Measurements from ENCODE around the gene RNF4.
A peak's percentile ranks its signal among the peaks of the same experiment; 100 is the strongest.
"Not testable (repeated sequence)": the region's sequence is repeated elsewhere in the genome, so short reads cannot be mapped to it uniquely, and the experiment has no call there.

RNF4 gene

GRCh38 chr4:2492970-2493369, 24.1 kb downstream of the RNF4 start:
- DNase-seq, result no peak

DNA sequence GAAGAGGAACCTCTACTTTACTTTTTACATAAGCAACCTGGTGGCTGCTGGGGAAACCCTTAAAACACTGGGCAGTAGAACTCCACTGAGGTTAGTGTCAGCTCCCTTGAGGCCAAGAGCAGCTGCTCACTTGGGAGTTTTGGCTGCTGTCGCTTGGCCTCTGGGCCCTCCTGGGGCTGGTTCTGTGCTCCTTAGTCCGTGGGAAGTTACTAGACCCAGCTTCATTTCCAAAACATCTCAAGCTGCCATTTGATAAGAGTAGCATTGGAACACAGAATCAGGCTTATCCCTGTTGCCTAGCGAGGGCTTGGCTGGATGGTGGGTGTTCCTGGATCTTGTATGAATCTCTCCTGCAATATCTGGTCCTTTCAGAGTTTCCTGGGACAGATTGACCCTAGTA, 26.1 kb downstream of the RNF4 start:
- no peak for DNase-seq

DNA sequence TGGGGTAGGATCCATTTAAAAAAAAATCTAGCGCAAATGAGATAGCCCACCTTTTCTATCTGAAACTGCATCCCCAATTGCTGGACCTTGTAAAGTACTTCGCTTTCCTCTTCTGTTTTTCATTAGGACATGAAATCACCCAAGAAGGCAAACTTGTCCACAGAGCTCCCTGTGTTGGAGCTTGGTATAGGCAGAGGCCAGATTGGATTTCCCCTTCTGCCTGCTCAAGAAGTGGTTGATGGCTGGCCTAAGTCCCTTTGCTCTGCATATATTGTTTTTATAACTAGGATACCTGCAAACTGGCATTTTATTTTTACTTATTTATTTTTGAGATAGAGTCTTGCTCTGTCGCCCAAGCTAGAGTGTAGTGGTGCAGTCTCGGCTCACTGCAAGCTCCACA, 28.4 kb downstream of the RNF4 start:
- no peak for DNase-seq

GRCh38 chr4:2497931-2498330, 29.0 kb downstream of the RNF4 start:
- DNase-seq, result no peak

DNA sequence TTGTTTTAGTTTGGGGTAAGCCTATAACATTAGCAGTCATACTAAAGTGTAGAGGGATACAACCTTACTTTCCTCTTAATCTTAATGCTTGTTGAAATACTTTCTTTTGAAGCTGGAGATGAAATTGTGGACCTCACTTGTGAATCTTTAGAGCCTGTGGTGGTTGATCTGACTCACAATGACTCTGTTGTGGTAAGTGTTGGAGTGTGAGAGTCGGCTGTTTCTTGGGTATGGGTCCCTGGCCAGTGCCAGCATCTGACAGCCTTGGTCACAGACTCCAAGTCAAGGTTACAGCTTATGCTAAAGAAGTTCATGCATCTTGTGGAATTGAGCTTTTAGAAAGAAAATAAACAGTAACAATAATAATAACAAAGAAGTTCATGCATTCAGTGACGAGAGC, 31.6 kb downstream of the RNF4 start:
- DNase-seq, result no peak

GRCh38 chr4:2501034-2501594, 32.2 kb downstream of the RNF4 start:
- DNase-seq, result no peak

GRCh38 chr4:2503809-2504208, 34.9 kb downstream of the RNF4 start:
- DNase-seq, result no peak

GRCh38 chr4:2507259-2507658, 38.4 kb downstream of the RNF4 start:
- DNase-seq, result no peak

GRCh38 chr4:2507855-2508254, 38.9 kb downstream of the RNF4 start:
- DNase-seq, result no peak

DNA sequence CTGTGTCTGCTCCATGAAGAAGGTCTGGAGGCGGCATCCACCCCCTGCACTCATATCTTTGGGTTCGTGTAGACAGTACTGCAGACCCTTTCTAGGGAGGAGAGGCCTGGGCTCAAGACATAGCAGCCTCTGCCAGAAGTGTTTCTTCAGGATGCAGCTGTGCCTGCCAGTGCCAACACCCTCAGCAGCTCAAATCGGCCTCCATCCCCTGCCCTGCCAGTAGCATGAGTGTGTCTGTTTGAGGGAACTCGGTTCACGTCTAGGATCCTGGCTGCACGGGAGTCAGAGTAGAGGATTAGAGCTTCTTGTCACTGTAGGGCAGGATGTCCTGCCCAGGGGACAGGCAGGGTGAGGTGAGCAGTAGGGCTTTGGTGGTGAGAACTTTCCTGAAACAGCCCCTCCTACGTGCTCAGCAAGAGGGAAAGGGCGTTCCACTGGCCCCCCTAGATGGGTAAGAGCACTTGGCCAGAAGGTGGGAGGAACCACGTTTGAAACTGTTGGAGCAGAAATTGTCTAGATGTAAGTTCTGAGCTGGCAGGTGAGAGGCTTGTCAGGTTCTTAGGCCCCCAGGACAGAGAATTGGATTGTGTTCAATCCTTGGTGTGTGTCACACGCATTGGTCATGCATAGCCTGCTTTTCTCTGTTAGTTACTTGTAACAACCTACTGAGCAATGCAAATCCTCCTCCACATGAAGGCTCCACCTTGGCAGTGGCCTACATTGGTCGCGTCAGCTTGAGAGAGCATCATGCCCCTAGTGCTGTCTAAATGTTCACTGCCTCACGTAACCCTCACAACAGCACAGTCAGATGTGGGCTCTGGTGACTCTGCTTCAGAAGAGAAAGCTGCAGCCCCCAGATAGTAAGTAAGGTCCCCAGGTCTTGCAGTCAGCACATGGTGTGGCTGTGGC, 41.7 kb downstream of the RNF4 start:
- no peak for DNase-seq

DNA sequence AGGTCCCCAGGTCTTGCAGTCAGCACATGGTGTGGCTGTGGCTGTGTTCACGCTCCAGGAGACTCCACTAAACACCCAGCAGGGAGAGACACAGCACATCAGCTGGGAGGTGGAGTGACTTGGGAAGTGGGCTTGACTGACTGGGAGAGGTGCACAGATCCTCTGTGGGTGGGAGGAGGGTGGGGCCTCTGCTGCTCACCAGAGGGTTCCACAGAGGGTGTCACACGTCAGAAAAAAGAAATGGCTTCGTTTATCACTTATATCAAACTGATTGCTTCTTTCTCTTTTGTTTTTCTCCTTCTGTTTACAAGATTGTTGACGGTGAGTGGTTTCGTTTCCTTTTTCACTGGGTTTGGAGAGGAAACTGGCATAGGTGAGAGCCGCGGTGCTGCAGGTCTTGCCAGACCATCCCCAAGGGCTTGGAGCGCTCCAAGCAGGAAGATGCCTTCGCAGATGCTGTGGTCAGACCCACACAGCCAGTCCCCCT, 42.8 kb downstream of the RNF4 start:
- DNase-seq, result no peak

- DNase-seq, result no peak
Observed at GRCh38 chr4:2512396-2513135, 43.7 kb downstream of the RNF4 start.

DNA sequence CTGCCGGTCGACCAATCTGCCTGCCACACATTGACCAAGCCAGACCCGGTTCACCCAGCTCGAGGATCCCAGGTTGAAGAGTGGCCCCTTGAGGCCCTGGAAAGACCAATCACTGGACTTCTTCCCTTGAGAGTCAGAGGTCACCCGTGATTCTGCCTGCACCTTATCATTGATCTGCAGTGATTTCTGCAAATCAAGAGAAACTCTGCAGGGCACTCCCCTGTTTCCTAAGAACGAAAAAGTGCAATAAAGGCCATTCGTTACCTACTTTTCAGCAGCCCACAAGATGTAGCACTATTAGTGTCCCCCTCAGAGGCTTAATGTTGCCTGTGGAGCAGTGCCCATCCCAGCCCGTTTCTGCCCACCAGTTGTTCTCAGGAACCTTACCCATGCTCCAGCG, 45.3 kb downstream of the RNF4 start:
- DNase-seq, result not testable (repeated sequence)

- not testable (repeated sequence) for DNase-seq
Observed at GRCh38 chr4:2514944-2515343, 46.0 kb downstream of the RNF4 start.

GRCh38 chr4:2515830-2516550, 47.1 kb downstream of the RNF4 start:
- DNase-seq, result peak; percentile 44

GRCh38 chr4:2516635-2517034, 47.7 kb downstream of the RNF4 start:
- no peak for DNase-seq

- DNase-seq, result no peak
Observed at GRCh38 chr4:2526559-2526958, 57.7 kb downstream of the RNF4 start.

- no peak for DNase-seq
Observed at GRCh38 chr4:2534904-2535375, 66.0 kb downstream of the RNF4 start.

GRCh38 chr4:2535376-2536192, 66.7 kb downstream of the RNF4 start:
- peak; percentile 62 for DNase-seq

GRCh38 chr4:2536193-2537010, 67.5 kb downstream of the RNF4 start, which contains the start of gene FAM193A:
FAM193A (plus strand) TSS chr4:2536647; CDS start chr4:2536916, 269 bp downstream.
- peak; percentile 100 for DNase-seq
